BJ (cell line): ENCODE data around the gene R3HCC1L. TPM values are rescaled to one million over a fixed set of nuclear protein-coding genes. Genes with fewer than 3 reads are reported as not detected.

Experiments
- CTCF ChIA-PET: fragments of 350-600 bp; formaldehyde crosslinking; extraction: SDS; loops from one replicate; lab custom pipeline; 2021; ENCODE audit warnings: antibody characterized with exemption, inconsistent platforms; lab: Yijun Ruan, JAX
- POLR2A ChIA-PET: fragments of 300-600 bp; sonication (Branson Sonifier 250); formaldehyde crosslinking; extraction: SDS; loops from one replicate; lab custom pipeline; 2021; ENCODE audit warnings: antibody characterized with exemption; lab: Charles Lee
- DNase-seq: peaks from one replicate; pipeline ENCODE4 v3.0.0-alpha.2; 2011; ENCODE audit warnings: low read depth
- H3K27me3 ChIP-seq: 2 replicates; pipeline ENCODE4 v1.6.0; 2011; ENCODE audit warnings: low read length; ENCODE audit not compliant: control insufficient read depth, insufficient read depth
- H3K36me3 ChIP-seq: 2 replicates; pipeline ENCODE4 v1.5.1; 2011; ENCODE audit warnings: low read length; ENCODE audit not compliant: control insufficient read depth, insufficient read depth
- H3K4me3 ChIP-seq: 2 replicates; pipeline ENCODE4 v1.5.1; 2011; ENCODE audit warnings: low read depth, mild to moderate bottlenecking, control low read depth, low read length
- CTCF ChIP-seq: IDR thresholded peaks from 2 replicates; pipeline ENCODE4 v1.5.1; 2011; ENCODE audit warnings: low read depth, mild to moderate bottlenecking, control low read depth, inconsistent platforms, low read length, moderate library complexity; ENCODE audit not compliant: insufficient read depth
- polyA plus RNA-seq: library from polyadenylated mRNA; depleted of rRNA; stranded (reverse); fragments of >200 nt; gene quantifications from 2 replicates; pipeline ENCODE4 v1.2.3, GENCODE V29; 2011

The R3HCC1L gene
- polyA plus RNA-seq, 1 experiment = 5.6 TPM

GRCh38 chr10:98235846-98236245 is 101.4 kb downstream of the R3HCC1L start:
- Histone ChIP-seq H3K27me3 (no peaks in the 10 kb centered on the region), H3K4me3 (no peak overlapping the region), H3K36me3 (peaks cover 3% of the 10 kb centered on the region; the same call in 1 of the 2 replicates)
- TF ChIP-seq CTCF = no peak
- POLR2A ChIA-PET = no interaction called here
- CTCF ChIA-PET = interaction anchor here (0.8 to 2.1 kb wide), 2 partner anchors 73 to 74 kb away, joined by 4 to 11 read pairs; no protein-coding TSS in a partner anchor
- no peak for DNase-seq

GRCh38 chr10:98236862-98237261 is 102.4 kb downstream of the R3HCC1L start:
- ChIA-PET POLR2A (no interaction called here), CTCF (interaction anchor here (0.6 to 2.1 kb wide), 4 partner anchors 22 to 72 kb away, joined by 3 to 11 read pairs (median 4); no protein-coding TSS in a partner anchor)
- H3K36me3 ChIP-seq = peaks cover 3% of the 10 kb centered on the region; the same call in 1 of the 2 replicates
- DNase-seq = no peak
- H3K27me3 ChIP-seq = no peaks in the 10 kb centered on the region
- no peak for TF ChIP-seq CTCF
- H3K4me3 ChIP-seq = no peak overlapping the region

- DNase-seq = no peak
- no peaks in the 10 kb centered on the region for H3K27me3 ChIP-seq
- TF ChIP-seq CTCF = no peak
- peaks cover 3% of the 10 kb centered on the region; the same call in 1 of the 2 replicates for H3K36me3 ChIP-seq
- H3K4me3 ChIP-seq = no peak overlapping the region
- ChIA-PET CTCF (interaction anchor here (1.4 to 2.2 kb wide), 4 partner anchors 24 to 156 kb away, joined by 5 to 10 read pairs (median 7); no protein-coding TSS in a partner anchor), POLR2A (interaction anchor here (0.7 kb wide), 1 partner anchor 17 kb away, joined by 4 read pairs; no protein-coding TSS in a partner anchor)
Observed at GRCh38 chr10:98238391-98238790, 103.9 kb downstream of the R3HCC1L start.

GRCh38 chr10:98240524-98240923 is 106.1 kb downstream of the R3HCC1L start:
- Histone ChIP-seq H3K4me3 (no peak overlapping the region), H3K36me3 (peaks cover 5% of the 10 kb centered on the region; the same call in 1 of the 2 replicates), H3K27me3 (no peaks in the 10 kb centered on the region)
- CTCF ChIA-PET = no interaction called here
- no peak for DNase-seq
- TF ChIP-seq CTCF = no peak
- POLR2A ChIA-PET = no interaction called here

GRCh38 chr10:98242823-98243222 is 108.4 kb downstream of the R3HCC1L start:
- H3K27me3 ChIP-seq = no peaks in the 10 kb centered on the region
- H3K4me3 ChIP-seq = no peak overlapping the region
- POLR2A ChIA-PET = interaction anchor here (0.5 kb wide), 1 partner anchor 144 kb away, joined by 6 read pairs; no protein-coding TSS in a partner anchor
- peaks cover 3% of the 10 kb centered on the region; the same call in 1 of the 2 replicates for H3K36me3 ChIP-seq
- no peak for DNase-seq
- CTCF ChIA-PET = interaction anchor here (0.5 to 6.4 kb wide), 15 partner anchors 12 to 169 kb away, joined by 3 to 64 read pairs (median 4); no protein-coding TSS in a partner anchor
- TF ChIP-seq CTCF = peak; percentile 57
